SK-N-SH (cell line): ENCODE measurements around the gene UBE2S. TPM values are rescaled to one million over a fixed set of nuclear protein-coding genes. Genes with fewer than 3 reads are reported as not detected.

Experiments
- CTCF ChIA-PET: fragments of 300-600, 350-600 bp; formaldehyde crosslinking; extraction: SDS; loops from one replicate; lab custom pipeline; 2021; lab: Yijun Ruan, JAX
- POLR2A ChIA-PET: fragments of 350-600 bp; sonication (Branson Sonifier 250); formaldehyde crosslinking; extraction: SDS; loops from one replicate; lab custom pipeline; 2020; ENCODE audit warnings: antibody characterized with exemption, inconsistent platforms; lab: Yijun Ruan, JAX
- DNase-seq: peaks from one replicate; pipeline ENCODE4 v3.0.0; 2012
- H2AFZ ChIP-seq: fragments of 200-600 bp; sonication (generic); 2 replicates; pipeline ENCODE4 v1.8.1; 2016; ENCODE audit warnings: antibody characterized with exemption, mild to moderate bottlenecking, low read depth
- H3F3A ChIP-seq: fragments of 200-600 bp; sonication (generic); replicated peaks from 2 replicates; pipeline ENCODE3; 2016; ENCODE audit warnings: antibody characterized with exemption, mild to moderate bottlenecking; ENCODE audit not compliant: insufficient read depth
- H3K27ac ChIP-seq, 2 experiments: fragments of 200-500 bp in 1 of 2; fragments of 200-600 bp in 1 of 2; sonication (Bioruptor generic) in 1 of 2; sonication (generic), shearing (Covaris generic) in 1 of 2; 2 replicates each; pipeline versions ENCODE4 v1.5.1 to v1.6.1; 2014 to 2016; ENCODE audit warnings: low read depth in 2 of 2, inconsistent platforms in 1 of 2, low read length in 1 of 2, mild to moderate bottlenecking in 1 of 2, mixed read lengths in 1 of 2
- H3K27me3 ChIP-seq: fragments of 200-600 bp; sonication (generic), shearing (Covaris generic); 2 replicates; pipeline ENCODE4 v1.6.1; 2016; ENCODE audit warnings: mixed run types; ENCODE audit not compliant: insufficient read depth
- H3K36me3 ChIP-seq, 2 experiments: fragments of 200-500 bp in 1 of 2; fragments of 200-600 bp in 1 of 2; sonication (Bioruptor generic) in 1 of 2; sonication (generic) in 1 of 2; replicated peaks in 1 of 2; 2 replicates each; pipeline versions ENCODE3 to v1.5.1; 2014 to 2016; ENCODE audit warnings: low read length in 1 of 2, mild to moderate bottlenecking in 1 of 2; ENCODE audit not compliant: insufficient read depth in 2 of 2, control insufficient read depth in 1 of 2
- H3K4me1 ChIP-seq, 2 experiments: fragments of 200-500 bp in 1 of 2; fragments of 200-600 bp in 1 of 2; sonication (Bioruptor generic) in 1 of 2; sonication (generic), shearing (Covaris generic) in 1 of 2; 2 replicates each; pipeline versions ENCODE4 v1.5.1 to v1.6.1; 2014 to 2016; ENCODE audit warnings: low read depth in 1 of 2, low read length in 1 of 2, mixed run types in 1 of 2; ENCODE audit not compliant: insufficient read depth in 2 of 2, control insufficient read depth in 1 of 2
- H3K4me2 ChIP-seq: fragments of 200-600 bp; sonication (generic), shearing (Covaris generic); 2 replicates; pipeline ENCODE4 v1.6.1; 2017; ENCODE audit warnings: mixed run types
- H3K4me3 ChIP-seq, 2 experiments: fragments of 200-500 bp in 1 of 2; fragments of 200-600 bp in 1 of 2; sonication (Bioruptor generic) in 1 of 2; sonication (generic), shearing (Covaris generic) in 1 of 2; 2 replicates each; pipeline versions ENCODE4 v1.5.1 to v1.8.1; 2014 to 2016; ENCODE audit warnings: low read depth in 2 of 2, inconsistent platforms in 1 of 2, low read length in 1 of 2, mild to moderate bottlenecking in 1 of 2, mixed read lengths in 1 of 2, moderate library complexity in 1 of 2
- H3K79me2 ChIP-seq: fragments of 200-600 bp; sonication (generic); 2 replicates; pipeline ENCODE4 v1.8.1; 2017; ENCODE audit warnings: mild to moderate bottlenecking; ENCODE audit not compliant: insufficient read depth
- H3K9ac ChIP-seq: fragments of 200-600 bp; sonication (generic); 2 replicates; pipeline ENCODE4 v1.6.1; 2017; ENCODE audit warnings: mixed run types
- H3K9me2 ChIP-seq: fragments of 200-600 bp; sonication (generic); 2 replicates; pipeline ENCODE4 v1.6.1; 2017; ENCODE audit warnings: mixed run types
- H3K9me3 ChIP-seq: fragments of 200-600 bp; sonication (generic); 2 replicates; pipeline ENCODE4 v1.6.1; 2017; ENCODE audit warnings: mixed run types, mild to moderate bottlenecking, moderate library complexity
- H4K20me1 ChIP-seq: fragments of 200-600 bp; sonication (generic); 2 replicates; pipeline ENCODE4 v1.6.1; 2017; ENCODE audit warnings: mild to moderate bottlenecking, mixed run types; ENCODE audit not compliant: insufficient read depth
- CHD2 ChIP-seq: fragments of 150-350 bp; IDR thresholded peaks from 2 replicates; pipeline ENCODE4 v1.6.1; 2018; ENCODE audit warnings: low read length; ENCODE audit not compliant: partially characterized antibody
- CTCF ChIP-seq: fragments of 200-600 bp; sonication (generic); IDR thresholded peaks from 2 replicates; pipeline ENCODE4 v1.6.1; 2017; ENCODE audit warnings: antibody characterized with exemption, mild to moderate bottlenecking, moderate library complexity
- FOXJ3 ChIP-seq: sonication (generic); formaldehyde crosslinking; IDR thresholded peaks from 2 replicates; pipeline ENCODE4 v1.5.1; 2020; ENCODE audit warnings: mild to moderate bottlenecking, missing genetic modification reagents
- GABPA ChIP-seq: IDR thresholded peaks from 2 replicates; pipeline ENCODE4 v1.4.0; 2012; ENCODE audit warnings: low read depth, mild to moderate bottlenecking
- IRF3 ChIP-seq: fragments of 150-350 bp; IDR thresholded peaks from 2 replicates; pipeline ENCODE4 v1.6.1; 2016; ENCODE audit warnings: mild to moderate bottlenecking, low read depth, low read length
- JUND ChIP-seq: IDR thresholded peaks from 2 replicates; pipeline ENCODE4 v1.4.0; 2012
- MXI1 ChIP-seq: IDR thresholded peaks from 2 replicates; pipeline ENCODE4 v1.6.1; 2012; ENCODE audit warnings: mild to moderate bottlenecking, low read depth, low read length, improper control_type of control experiment
- NFIC ChIP-seq: IDR thresholded peaks from 2 replicates; pipeline ENCODE4 v1.4.0; 2012; ENCODE audit warnings: borderline replicate concordance
- PBX3 ChIP-seq: IDR thresholded peaks from 2 replicates; pipeline ENCODE4; 2012
- POLR2AphosphoS5 ChIP-seq: IDR thresholded peaks from 2 replicates; pipeline ENCODE4 v1.6.1; 2012; ENCODE audit warnings: low read depth, low read length
- RCOR1 ChIP-seq: fragments of 150-350 bp; IDR thresholded peaks from 2 replicates; pipeline ENCODE4 v1.6.1; 2017; ENCODE audit warnings: antibody characterized with exemption, low read length
- RFX5 ChIP-seq: IDR thresholded peaks from 2 replicates; pipeline ENCODE4 v1.6.1; 2012; ENCODE audit warnings: mild to moderate bottlenecking, improper control_type of control experiment, low read length
- TAF1 ChIP-seq: IDR thresholded peaks from 2 replicates; pipeline ENCODE4 v1.6.1; 2012; ENCODE audit warnings: low read depth, mild to moderate bottlenecking, low read length, moderate library complexity, borderline replicate concordance
- TCF12 ChIP-seq: IDR thresholded peaks from 2 replicates; pipeline ENCODE4 v1.4.0; 2012
- TEAD4 ChIP-seq: IDR thresholded peaks from 2 replicates; pipeline ENCODE4 v1.4.0; 2012; ENCODE audit warnings: mild to moderate bottlenecking, borderline replicate concordance; ENCODE audit not compliant: insufficient read depth
- USF1 ChIP-seq: IDR thresholded peaks from 2 replicates; pipeline ENCODE4 v1.4.0; 2012; ENCODE audit warnings: low read depth, borderline replicate concordance
- YY1 ChIP-seq: IDR thresholded peaks from 2 replicates; pipeline ENCODE4 v1.4.0; 2012; ENCODE audit warnings: low read depth, mild to moderate bottlenecking
- WGBS: methylation state at CpG from one replicate; pipeline ENCODE4 v1.1.6; 2017; ENCODE audit warnings: low lambda C conversion rate; 5-methylcytosine and 5-hydroxymethylcytosine counted together
- polyA plus RNA-seq, 3 experiments: library from polyadenylated mRNA; depleted of rRNA; stranded (reverse); fragments of >200 nt; gene quantifications; 2 replicates each; pipeline ENCODE4 v1.2.3, GENCODE V29; 2012

Gene UBE2S
- polyA plus RNA-seq, 1 of the 3 experiments (the other 2 are of a cell fraction): 133 TPM

GRCh38 chr19:55382522-55383054 is 25.0 kb downstream of the UBE2S start:
- WGBS: 100% methylated on average over 3 of the region's 3 CpGs
- TF ChIP-seq GABPA: no peak
- TF ChIP-seq PBX3: no peak
- TF ChIP-seq CTCF: no peak
- TF ChIP-seq IRF3: no peak
- TF ChIP-seq POLR2AphosphoS5: no peak
- TF ChIP-seq YY1: no peak
- TF ChIP-seq NFIC: no peak
- TF ChIP-seq TEAD4: no peak
- ChIA-PET POLR2A (interaction anchor here (1.6 kb wide), 1 partner anchor 14 kb away, joined by 3 read pairs; no protein-coding TSS in a partner anchor), CTCF (interaction anchor here (0.9 to 2.9 kb wide), 9 partner anchors 9 to 104 kb away, joined by 3 to 33 read pairs (median 8); partner anchors contain the start of gene IL11)
- no peaks in the 10 kb centered on the region for H3K27me3 ChIP-seq
- H3K36me3 ChIP-seq: peaks cover 8 to 15% of the 10 kb centered on the region in 2 experiments
- H2AFZ ChIP-seq: no peak overlapping the region
- peaks cover 18% of the 10 kb centered on the region for H3K79me2 ChIP-seq
- H3K9me2 ChIP-seq: no peaks in the 10 kb centered on the region
- H3K9me3 ChIP-seq: no peaks in the 10 kb centered on the region
- no peak overlapping the region for H3K4me2 ChIP-seq
- no peak overlapping the region for H3K27ac ChIP-seq
- H4K20me1 ChIP-seq: peaks cover 17% of the 10 kb centered on the region
- peaks cover 5% of the 10 kb centered on the region for H3F3A ChIP-seq
- H3K4me1 ChIP-seq: peaks cover 6 to 29% of the 10 kb centered on the region in 2 experiments; a peak in 2 of 4 replicates
- no peak overlapping the region for H3K9ac ChIP-seq
- no peak for DNase-seq
- H3K4me3 ChIP-seq: no peak overlapping the region

DNA sequence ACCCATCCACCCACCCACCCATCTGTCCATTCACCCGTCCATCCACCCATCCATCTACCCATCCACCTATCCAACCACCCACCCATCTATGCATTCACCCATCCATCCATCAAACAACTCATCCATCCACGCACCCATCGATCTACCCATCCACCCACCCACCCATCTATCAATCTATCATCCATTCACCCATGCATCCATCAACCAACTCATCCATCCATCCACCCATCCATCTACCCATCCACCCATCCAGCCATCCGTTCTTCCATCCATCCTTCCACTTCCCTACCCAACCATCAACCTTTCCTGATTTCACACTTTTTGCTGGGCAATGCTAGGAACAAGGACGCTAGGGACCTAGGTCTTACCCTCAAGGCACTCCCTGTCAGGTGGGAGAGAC is 25.6 kb downstream of the UBE2S start:
- H3K4me2 ChIP-seq: no peak overlapping the region
- POLR2A ChIA-PET: no interaction called here
- H3K36me3 ChIP-seq: peaks cover 3 to 10% of the 10 kb centered on the region in 2 experiments
- H3F3A ChIP-seq: peaks cover 5% of the 10 kb centered on the region
- no peaks in the 10 kb centered on the region for H3K9me3 ChIP-seq
- CTCF ChIA-PET: no interaction called here
- no peak overlapping the region for H2AFZ ChIP-seq
- H3K9ac ChIP-seq: no peak overlapping the region
- no peaks in the 10 kb centered on the region for H3K27me3 ChIP-seq
- 92% methylated on average over 5 of the region's 5 CpGs for WGBS
- peaks cover 6 to 23% of the 10 kb centered on the region in 2 experiments; a peak in 2 of 4 replicates for H3K4me1 ChIP-seq
- H3K79me2 ChIP-seq: peaks cover 12% of the 10 kb centered on the region
- H3K9me2 ChIP-seq: no peaks in the 10 kb centered on the region
- H3K27ac ChIP-seq: no peak overlapping the region
- H3K4me3 ChIP-seq: no peak overlapping the region
- TF ChIP-seq TAF1 (no peak), IRF3 (no peak), GABPA (no peak), NFIC (no peak), RCOR1 (no peak), FOXJ3 (CRISPR knock-in tag) (no peak), CHD2 (no peak), MXI1 (no peak), USF1 (no peak), RFX5 (no peak), TCF12 (no peak), JUND (no peak)
- peaks cover 11% of the 10 kb centered on the region for H4K20me1 ChIP-seq
- DNase-seq: no peak
